ENCODE measurements around the gene RBBP7. TPM values are rescaled to one million over a fixed set of nuclear protein-coding genes. Genes with fewer than 3 reads are reported as not detected.

The RBBP7 gene
- polyA plus RNA-seq, 3 donors, result 32.2 to 56.8 (median 52.6) TPM

DNA sequence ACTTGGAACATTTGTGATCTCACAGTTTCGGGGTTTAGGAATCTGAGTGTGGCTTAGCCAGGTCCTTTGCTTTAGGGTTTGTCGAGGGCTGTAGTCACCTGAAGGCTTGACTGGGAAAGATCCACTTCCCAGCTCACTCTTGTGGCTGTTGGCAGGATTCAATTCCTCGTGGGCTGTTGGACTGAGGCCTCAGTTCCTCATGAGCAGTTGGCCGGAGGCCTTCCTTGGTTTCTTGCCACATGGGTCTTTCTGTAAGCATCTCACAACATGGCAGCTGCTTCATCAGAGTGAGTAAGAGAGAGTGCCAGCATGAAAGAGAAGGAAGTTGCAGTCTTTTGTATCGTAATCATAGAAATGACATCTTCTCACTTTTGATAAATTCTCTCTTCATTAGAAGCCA lies 72.8 kb downstream of the RBBP7 start:
- Histone ChIP-seq H3K9ac (ENCODE audit: insufficient read depth, low read length, poor library complexity, severe bottlenecking) (no peak overlapping the region), H3K9me3 (replicated peaks in 1 of 2; ENCODE audit: control insufficient read depth in 1 of 2, insufficient read depth in 1 of 2, low read length in 2 of 2) (no peaks in the 10 kb centered on the region), H3K27ac (ENCODE audit: low read depth in 1 of 2, low read length in 2 of 2) (peak overlapping the region in 1 of 2 donors; percentile 23), H3K27me3 (ENCODE audit: control insufficient read depth in 2 of 2, insufficient read depth in 2 of 2, low read length in 2 of 2) (no peaks in the 10 kb centered on the region), H3K79me2 (ENCODE audit: insufficient read depth, low read length) (peaks cover 11% of the 10 kb centered on the region), H3K36me3 (replicated peaks in 1 of 2; ENCODE audit: control insufficient read depth in 1 of 2, insufficient read depth in 2 of 2, low read length in 2 of 2) (peaks cover 2 to 12% of the 10 kb centered on the region in 2 donors), H3K4me3 (replicated peaks in 1 of 3; ENCODE audit: low read depth in 2 of 3, low read length in 3 of 3) (no peak overlapping the region), H4K20me1 (ENCODE audit: insufficient read depth, low read length) (no peaks in the 10 kb centered on the region), H3K4me2 (replicated peaks; ENCODE audit: extremely low read depth, low read length, poor library complexity, severe bottlenecking) (no peak overlapping the region), H2AFZ (ENCODE audit: insufficient read depth, low read depth, low read length, poor library complexity, severe bottlenecking) (no peak overlapping the region), H3K4me1 (ENCODE audit: control insufficient read depth in 1 of 2, insufficient read depth in 2 of 2, low read length in 2 of 2) (no peaks in the 10 kb centered on the region)
- intact Hi-C loops (cut with micrococcal nuclease), result no loop called here
- H3K36me3 Mint-ChIP-seq, result peaks cover 13 to 26% of the 10 kb centered on the region in 2 donors
- peaks cover 0 to 9% (median 0%) of the 10 kb centered on the region in 7 donors for H3K9me3 Mint-ChIP-seq
- peaks cover 8% of the 10 kb centered on the region for H3K4me1 Mint-ChIP-seq
- WGBS (ENCODE audit: insufficient coverage), result 50% methylated on average over 2 of the region's 5 CpGs
- TF ChIP-seq, protein P1, sequence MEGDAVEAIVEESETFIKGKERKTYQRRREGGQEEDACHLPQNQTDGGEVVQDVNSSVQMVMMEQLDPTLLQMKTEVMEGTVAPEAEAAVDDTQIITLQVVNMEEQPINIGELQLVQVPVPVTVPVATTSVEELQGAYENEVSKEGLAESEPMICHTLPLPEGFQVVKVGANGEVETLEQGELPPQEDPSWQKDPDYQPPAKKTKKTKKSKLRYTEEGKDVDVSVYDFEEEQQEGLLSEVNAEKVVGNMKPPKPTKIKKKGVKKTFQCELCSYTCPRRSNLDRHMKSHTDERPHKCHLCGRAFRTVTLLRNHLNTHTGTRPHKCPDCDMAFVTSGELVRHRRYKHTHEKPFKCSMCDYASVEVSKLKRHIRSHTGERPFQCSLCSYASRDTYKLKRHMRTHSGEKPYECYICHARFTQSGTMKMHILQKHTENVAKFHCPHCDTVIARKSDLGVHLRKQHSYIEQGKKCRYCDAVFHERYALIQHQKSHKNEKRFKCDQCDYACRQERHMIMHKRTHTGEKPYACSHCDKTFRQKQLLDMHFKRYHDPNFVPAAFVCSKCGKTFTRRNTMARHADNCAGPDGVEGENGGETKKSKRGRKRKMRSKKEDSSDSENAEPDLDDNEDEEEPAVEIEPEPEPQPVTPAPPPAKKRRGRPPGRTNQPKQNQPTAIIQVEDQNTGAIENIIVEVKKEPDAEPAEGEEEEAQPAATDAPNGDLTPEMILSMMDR (IDR thresholded peaks at IDR 0.05), result no peak
- no peak overlapping the region for H3K4me3 Mint-ChIP-seq
- peak overlapping the region in 3 of 7 donors; percentile 52 to 76 (median 75) for H3K27ac Mint-ChIP-seq
- peak in 2 of 3 donors; percentile 21 to 34 for DNase-seq
- peaks cover 0 to 10% (median 0%) of the 10 kb centered on the region in 3 donors for H3K27me3 Mint-ChIP-seq (ENCODE audit: low read depth in 3 of 3)

DNA sequence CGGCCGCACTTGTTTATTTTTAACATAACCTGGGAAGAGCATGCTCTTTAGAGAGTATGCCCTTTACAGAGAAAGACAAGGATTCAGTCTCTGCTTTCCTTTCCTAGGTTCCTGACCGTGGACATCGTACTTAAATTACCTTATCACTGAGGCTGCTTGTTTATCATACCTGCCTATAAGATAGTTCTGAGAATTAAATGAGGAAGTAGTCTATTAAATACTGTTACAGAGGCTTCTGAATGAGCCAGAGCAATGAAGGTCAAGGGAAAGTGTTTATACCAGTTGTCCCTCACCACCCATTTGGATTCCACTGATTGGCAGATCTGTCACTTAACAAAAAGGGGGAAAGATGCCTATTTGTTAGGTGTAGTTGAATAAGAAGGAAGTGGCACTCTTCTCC lies 73.9 kb downstream of the RBBP7 start:
- Mint-ChIP-seq H3K4me1 (peaks cover 8% of the 10 kb centered on the region), H3K9me3 (peaks cover 0 to 8% (median 0%) of the 10 kb centered on the region in 7 donors), H3K4me3 (no peak overlapping the region), H3K36me3 (peaks cover 13 to 23% of the 10 kb centered on the region in 2 donors), H3K27me3 (ENCODE audit: low read depth in 3 of 3) (peaks cover 0 to 12% (median 0%) of the 10 kb centered on the region in 3 donors), H3K27ac (no peak overlapping the region)
- Histone ChIP-seq H3K36me3 (replicated peaks in 1 of 2; ENCODE audit: control insufficient read depth in 1 of 2, insufficient read depth in 2 of 2, low read length in 2 of 2) (peaks cover 2 to 12% of the 10 kb centered on the region in 2 donors), H3K9ac (ENCODE audit: insufficient read depth, low read length, poor library complexity, severe bottlenecking) (no peak overlapping the region), H3K4me1 (ENCODE audit: control insufficient read depth in 1 of 2, insufficient read depth in 2 of 2, low read length in 2 of 2) (no peaks in the 10 kb centered on the region), H2AFZ (ENCODE audit: insufficient read depth, low read depth, low read length, poor library complexity, severe bottlenecking) (no peak overlapping the region), H4K20me1 (ENCODE audit: insufficient read depth, low read length) (no peaks in the 10 kb centered on the region), H3K4me3 (replicated peaks in 1 of 3; ENCODE audit: low read depth in 2 of 3, low read length in 3 of 3) (no peak overlapping the region), H3K27ac (ENCODE audit: low read depth in 1 of 2, low read length in 2 of 2) (no peak overlapping the region), H3K27me3 (ENCODE audit: control insufficient read depth in 2 of 2, insufficient read depth in 2 of 2, low read length in 2 of 2) (no peaks in the 10 kb centered on the region), H3K9me3 (replicated peaks in 1 of 2; ENCODE audit: control insufficient read depth in 1 of 2, insufficient read depth in 1 of 2, low read length in 2 of 2) (no peaks in the 10 kb centered on the region), H3K79me2 (ENCODE audit: insufficient read depth, low read length) (peaks cover 17% of the 10 kb centered on the region), H3K4me2 (replicated peaks; ENCODE audit: extremely low read depth, low read length, poor library complexity, severe bottlenecking) (no peak overlapping the region)
- DNase-seq, result no peak
- intact Hi-C loops (cut with micrococcal nuclease), result no loop called here
- WGBS (ENCODE audit: insufficient coverage), result no CpG with 5 or more reads among the region's 4 CpGs
- TF ChIP-seq, protein P1 (IDR thresholded peaks at IDR 0.05), result no peak

Small RNA genes within 50 kb of the gene (small RNA-seq; reads per million reads assigned to genes)
- gene RF00019 (ENCODE audit: insufficient read length, low read depth) (not detected), gene RNU4-6P (ENCODE audit: insufficient read length, low read depth) (not detected), gene RPL12P49 (ENCODE audit: insufficient read length, low read depth) (not detected)

Other genes with a start within 250 kb of the RBBP7 start
- gene S100G, start 220.2 kb downstream of the RBBP7 start, polyA plus RNA-seq, result not detected
- gene CTPS2, start 157.7 kb downstream of the RBBP7 start, polyA plus RNA-seq, result 1 to 10 TPM; 1.4 to 3.4 (median 2.8) TPM
- 1 to 10 TPM; 4.2 to 9.0 (median 7.1) TPM for gene SYAP1, start 150.8 kb downstream of the RBBP7 start, polyA plus RNA-seq
- 1 to 10 TPM; 3.7 to 5.4 (median 4.1) TPM for gene TXLNG, start 83.9 kb downstream of the RBBP7 start, polyA plus RNA-seq
- gene REPS2, start 76.3 kb upstream of the RBBP7 start, polyA plus RNA-seq, result 1 to 10 TPM; 2.1 to 4.7 (median 3.6) TPM